Skeletal muscle satellite cell (primary cell): ENCODE measurements around the gene APBA3.
"Not testable (repeated sequence)": the region's sequence is repeated elsewhere in the genome, so short reads cannot be mapped to it uniquely, and the experiment has no call there.

ENCODE experiments used
- H3K27me3 ChIP-seq: 2 replicates; pipeline ENCODE4 v1.7.0; 2013; ENCODE audit warnings: low read length; ENCODE audit not compliant: control insufficient read depth, insufficient read depth
- H3K36me3 ChIP-seq: 2 replicates; pipeline ENCODE4 v1.7.0; 2013; ENCODE audit warnings: mild to moderate bottlenecking, control low read depth, low read length; ENCODE audit not compliant: insufficient read depth
- H3K4me1 ChIP-seq: 2 replicates; pipeline ENCODE4 v1.7.0; 2013; ENCODE audit warnings: low read length; ENCODE audit not compliant: control insufficient read depth, insufficient read depth
- H3K4me2 ChIP-seq: 2 replicates; pipeline ENCODE4 v1.7.0; 2013; ENCODE audit warnings: mild to moderate bottlenecking, low read length
- H3K4me3 ChIP-seq: 2 replicates; pipeline ENCODE4 v1.7.0; 2013; ENCODE audit warnings: low read length
- H3K9ac ChIP-seq: 2 replicates; pipeline ENCODE4 v1.7.0; 2013; ENCODE audit warnings: mild to moderate bottlenecking, low read depth, low read length, moderate library complexity
- H3K9me3 ChIP-seq: replicated peaks from 2 replicates; pipeline ENCODE4 v1.7.0; 2013; ENCODE audit warnings: mild to moderate bottlenecking, control low read depth, low read length

APBA3 gene

GRCh38 chr19:3766520-3766919 lies 5.0 kb upstream of the APBA3 start:
- Histone ChIP-seq H3K4me3 (no peak overlapping the region), H3K9me3 (no peaks in the 10 kb centered on the region), H3K27me3 (no peaks in the 10 kb centered on the region), H3K36me3 (peaks cover 22% of the 10 kb centered on the region), H3K9ac (no peak overlapping the region), H3K4me1 (peaks cover 10% of the 10 kb centered on the region), H3K4me2 (no peak overlapping the region)

- not testable (repeated sequence) for H3K27me3 ChIP-seq, H3K4me3 ChIP-seq, H3K9me3 ChIP-seq, H3K9ac ChIP-seq, H3K4me2 ChIP-seq
- Histone ChIP-seq H3K36me3 (peaks cover 22% of the 10 kb centered on the region), H3K4me1 (peaks cover 12% of the 10 kb centered on the region)
Observed at GRCh38 chr19:3765757-3766156, 4.3 kb upstream of the APBA3 start.

- Histone ChIP-seq H3K4me3 (no peak overlapping the region), H3K4me2 (no peak overlapping the region), H3K27me3 (no peaks in the 10 kb centered on the region), H3K9me3 (no peaks in the 10 kb centered on the region), H3K36me3 (peaks cover 22% of the 10 kb centered on the region), H3K9ac (no peak overlapping the region), H3K4me1 (peaks cover 18% of the 10 kb centered on the region)
Observed at GRCh38 chr19:3765121-3765520, 3.6 kb upstream of the APBA3 start.

GRCh38 chr19:3762501-3763459 lies 1.3 kb upstream of the APBA3 start, which contains the start of gene MRPL54:
Gene MRPL54 (plus strand): TSS chr19:3762682. CDS start chr19:3762701, 19 bp downstream.
- peaks cover 23% of the 10 kb centered on the region for H3K36me3 ChIP-seq

GRCh38 chr19:3762130-3762473 lies 610 bp upstream of the APBA3 start:
- Histone ChIP-seq H3K9me3 (no peaks in the 10 kb centered on the region), H3K4me1 (peaks cover 18% of the 10 kb centered on the region), H3K27me3 (no peaks in the 10 kb centered on the region), H3K9ac (no peak overlapping the region), H3K4me2 (peak overlapping the region; percentile 96), H3K36me3 (peaks cover 20% of the 10 kb centered on the region), H3K4me3 (peak overlapping the region; percentile 98)

More at GRCh38 chr19:3762501-3763459, 1.3 kb upstream of the APBA3 start, which contains the start of gene MRPL54:
- H3K4me2 ChIP-seq: peak within 1 kb of the TSS; percentile 96
- peaks cover 18% of the 10 kb centered on the region for H3K4me1 ChIP-seq
- H3K9me3 ChIP-seq: no peaks in the 10 kb centered on the region
- H3K4me3 ChIP-seq: peak within 1 kb of the TSS; percentile 98
- H3K9ac ChIP-seq: peak within 1 kb of the TSS; percentile 94
- no peaks in the 10 kb centered on the region for H3K27me3 ChIP-seq

- H3K36me3 ChIP-seq: peaks cover 11% of the 10 kb centered on the region
- peak overlapping the region; percentile 94 for H3K9ac ChIP-seq
- H3K4me3 ChIP-seq: peak overlapping the region; percentile 98
- peak overlapping the region; percentile 96 for H3K4me2 ChIP-seq
- no peaks in the 10 kb centered on the region for H3K9me3 ChIP-seq
- no peaks in the 10 kb centered on the region for H3K27me3 ChIP-seq
- H3K4me1 ChIP-seq: peaks cover 18% of the 10 kb centered on the region
Observed at GRCh38 chr19:3760871-3761361, 576 bp downstream of the APBA3 start.

GRCh38 chr19:3759482-3760254 lies 1.8 kb downstream of the APBA3 start:
- Histone ChIP-seq H3K4me1 (peaks cover 18% of the 10 kb centered on the region), H3K27me3 (no peaks in the 10 kb centered on the region), H3K9ac (no peak overlapping the region), H3K36me3 (peaks cover 6% of the 10 kb centered on the region), H3K4me3 (no peak overlapping the region), H3K4me2 (peak overlapping the region; percentile 41), H3K9me3 (no peaks in the 10 kb centered on the region)

GRCh38 chr19:3758297-3758696 lies 3.2 kb downstream of the APBA3 start:
- H3K27me3 ChIP-seq, H3K4me3 ChIP-seq, H3K9me3 ChIP-seq, H3K36me3 ChIP-seq, H3K4me2 ChIP-seq, H3K9ac ChIP-seq: not testable (repeated sequence)
- peaks cover 15% of the 10 kb centered on the region for H3K4me1 ChIP-seq

GRCh38 chr19:3757705-3758104 lies 3.8 kb downstream of the APBA3 start:
- not testable (repeated sequence) for H3K4me2 ChIP-seq

GRCh38 chr19:3753631-3754410 lies 7.7 kb downstream of the APBA3 start:
- Histone ChIP-seq H3K4me1 (no peaks in the 10 kb centered on the region), H3K9me3 (no peaks in the 10 kb centered on the region), H3K27me3 (no peaks in the 10 kb centered on the region), H3K36me3 (peaks cover 9% of the 10 kb centered on the region), H3K4me2 (no peak overlapping the region), H3K4me3 (no peak overlapping the region), H3K9ac (no peak overlapping the region)

More at GRCh38 chr19:3757705-3758104, 3.8 kb downstream of the APBA3 start:
- H3K4me3 ChIP-seq, H3K9ac ChIP-seq, H3K36me3 ChIP-seq, H3K9me3 ChIP-seq, H3K27me3 ChIP-seq: not testable (repeated sequence)
- H3K4me1 ChIP-seq: peaks cover 12% of the 10 kb centered on the region

GRCh38 chr19:3752492-3752891 lies 9.0 kb downstream of the APBA3 start:
- H3K9ac ChIP-seq: no peak overlapping the region
- H3K4me2 ChIP-seq: no peak overlapping the region
- no peak overlapping the region for H3K4me3 ChIP-seq
- H3K4me1 ChIP-seq: no peaks in the 10 kb centered on the region
- peaks cover 4% of the 10 kb centered on the region for H3K27me3 ChIP-seq
- no peaks in the 10 kb centered on the region for H3K9me3 ChIP-seq
- peaks cover 9% of the 10 kb centered on the region for H3K36me3 ChIP-seq
